Ectodermal cell (in vitro differentiated cells): ENCODE measurements around the gene NUP62.
"Not testable (repeated sequence)": the region's sequence is repeated elsewhere in the genome, so short reads cannot be mapped to it uniquely, and the experiment has no call there.

Experiments
- H3K27ac ChIP-seq: 2 replicates; pipeline ENCODE4 v1.7.0; 2013; ENCODE audit warnings: mild to moderate bottlenecking, low read depth, low read length; ENCODE audit not compliant: insufficient read depth, poor library complexity, severe bottlenecking
- H3K27me3 ChIP-seq: 2 replicates; pipeline ENCODE4 v1.7.0; 2013; ENCODE audit warnings: mild to moderate bottlenecking, low read length; ENCODE audit not compliant: insufficient read depth, control insufficient read depth, poor library complexity, severe bottlenecking
- H3K36me3 ChIP-seq: one replicate; pipeline ENCODE4 v1.7.0; 2013; ENCODE audit warnings: low read length; ENCODE audit not compliant: control insufficient read depth, insufficient read depth
- H3K4me1 ChIP-seq: one replicate; pipeline ENCODE4 v1.7.0; 2013; ENCODE audit warnings: low read length; ENCODE audit not compliant: control insufficient read depth, insufficient read depth
- H3K4me3 ChIP-seq: 2 replicates; pipeline ENCODE4 v1.7.0; 2013; ENCODE audit warnings: low read depth, low read length, control low read depth; ENCODE audit not compliant: insufficient read depth
- H3K9me3 ChIP-seq: 2 replicates; pipeline ENCODE4 v1.7.0; 2013; ENCODE audit warnings: mild to moderate bottlenecking, low read length, moderate library complexity; ENCODE audit not compliant: control insufficient read depth
- WGBS, 2 experiments: methylation state at CpG; one replicate each; pipeline ENCODE4 v1.1.7; 2013; ENCODE audit warnings: missing lambda C conversion rate in 2 of 2; 5-methylcytosine and 5-hydroxymethylcytosine counted together

The NUP62 gene

GRCh38 chr19:49952906-49953305, 23.6 kb upstream of the NUP62 start:
- Histone ChIP-seq H3K27me3 (no peaks in the 10 kb centered on the region), H3K9me3 (no peaks in the 10 kb centered on the region), H3K27ac (no peak overlapping the region), H3K36me3 (no peaks in the 10 kb centered on the region), H3K4me3 (no peak overlapping the region), H3K4me1 (no peaks in the 10 kb centered on the region)
- WGBS, 2 experiments: 92 to 95% methylated on average over 13 of the region's 13 CpGs

- H3K4me1 ChIP-seq: no peaks in the 10 kb centered on the region
- H3K27ac ChIP-seq: no peak overlapping the region
- H3K4me3 ChIP-seq: no peak overlapping the region
- no peaks in the 10 kb centered on the region for H3K27me3 ChIP-seq
- H3K9me3 ChIP-seq: no peaks in the 10 kb centered on the region
- no peaks in the 10 kb centered on the region for H3K36me3 ChIP-seq
These were observed 23.2 kb upstream of the NUP62 start for GRCh38 chr19:49952479-49952836.

- H3K9me3 ChIP-seq: no peaks in the 10 kb centered on the region
- no peaks in the 10 kb centered on the region for H3K27me3 ChIP-seq
- no peak overlapping the region for H3K27ac ChIP-seq
- H3K4me3 ChIP-seq: no peak overlapping the region
- no peaks in the 10 kb centered on the region for H3K36me3 ChIP-seq
- H3K4me1 ChIP-seq: no peaks in the 10 kb centered on the region
- 90 to 92% methylated on average over 9 of the region's 9 CpGs for WGBS, 2 experiments
These were observed 22.6 kb upstream of the NUP62 start for GRCh38 chr19:49951806-49952478.

GRCh38 chr19:49950956-49951526, 21.7 kb upstream of the NUP62 start:
- Histone ChIP-seq H3K9me3 (no peaks in the 10 kb centered on the region), H3K4me3 (no peak overlapping the region), H3K27ac (no peak overlapping the region), H3K27me3 (no peaks in the 10 kb centered on the region), H3K4me1 (no peaks in the 10 kb centered on the region), H3K36me3 (no peaks in the 10 kb centered on the region)
- WGBS, 2 experiments: 91% methylated on average over 13 of the region's 13 CpGs

GRCh38 chr19:49950590-49950948, 21.3 kb upstream of the NUP62 start:
- Histone ChIP-seq H3K36me3 (no peaks in the 10 kb centered on the region), H3K9me3 (no peaks in the 10 kb centered on the region), H3K4me3 (no peak overlapping the region), H3K4me1 (no peaks in the 10 kb centered on the region), H3K27ac (no peak overlapping the region), H3K27me3 (no peaks in the 10 kb centered on the region)
- WGBS, 2 experiments: 90 to 95% methylated on average over 5 of the region's 5 CpGs

- Histone ChIP-seq H3K27ac (no peak overlapping the region), H3K4me3 (no peak overlapping the region), H3K27me3 (no peaks in the 10 kb centered on the region), H3K9me3 (no peaks in the 10 kb centered on the region), H3K4me1 (no peaks in the 10 kb centered on the region), H3K36me3 (no peaks in the 10 kb centered on the region)
- 83% methylated on average over 11 of the region's 11 CpGs for WGBS, 2 experiments
These were observed 20.7 kb upstream of the NUP62 start for GRCh38 chr19:49949742-49950589.

GRCh38 chr19:49946415-49946814, 17.1 kb upstream of the NUP62 start:
- Histone ChIP-seq H3K27me3 (peaks cover 4% of the 10 kb centered on the region), H3K27ac (no peak overlapping the region), H3K4me3 (no peak overlapping the region), H3K36me3 (no peaks in the 10 kb centered on the region), H3K9me3 (no peaks in the 10 kb centered on the region), H3K4me1 (no peaks in the 10 kb centered on the region)
- WGBS, 2 experiments: 89% methylated on average over 8 of the region's 8 CpGs

GRCh38 chr19:49944567-49944966, 15.3 kb upstream of the NUP62 start:
- not testable (repeated sequence) for H3K4me3 ChIP-seq, H3K27me3 ChIP-seq, H3K9me3 ChIP-seq, H3K27ac ChIP-seq, H3K36me3 ChIP-seq, H3K4me1 ChIP-seq
- 86 to 87% methylated on average over 4 to 5 of the region's 5 CpGs for WGBS, 2 experiments

GRCh38 chr19:49940482-49940791, 11.1 kb upstream of the NUP62 start:
- H3K36me3 ChIP-seq: no peaks in the 10 kb centered on the region
- H3K4me1 ChIP-seq: peaks cover 6% of the 10 kb centered on the region
- no peaks in the 10 kb centered on the region for H3K9me3 ChIP-seq
- 95% methylated on average over 5 of the region's 5 CpGs for WGBS, 2 experiments
- no peak overlapping the region for H3K27ac ChIP-seq
- peaks cover 4% of the 10 kb centered on the region for H3K27me3 ChIP-seq
- H3K4me3 ChIP-seq: no peak overlapping the region

- no peaks in the 10 kb centered on the region for H3K36me3 ChIP-seq
- 82 to 83% methylated on average over 7 of the region's 7 CpGs for WGBS, 2 experiments
- no peak overlapping the region for H3K27ac ChIP-seq
These were observed 10.6 kb upstream of the NUP62 start for GRCh38 chr19:49939721-49940481.

More at GRCh38 chr19:49939721-49940481, 10.6 kb upstream of the NUP62 start:
- H3K9me3 ChIP-seq: no peaks in the 10 kb centered on the region
- peaks cover 4% of the 10 kb centered on the region for H3K27me3 ChIP-seq
- no peak overlapping the region for H3K4me3 ChIP-seq
- peaks cover 6% of the 10 kb centered on the region for H3K4me1 ChIP-seq
